Sigmoid colon (tissue), 4 donors: ENCODE results near the gene HEXD.

Source experiments
- CTCF ChIP-seq, 4 experiments: fragments of 450-650 bp in 3 of 4; fragments of 200-600 bp in 1 of 4; IDR thresholded peaks; one replicate each; pipeline ENCODE4 v1.5.1; 2016 to 2019; ENCODE audit warnings: antibody characterized with exemption in 4 of 4, mild to moderate bottlenecking in 3 of 4, moderate library complexity in 2 of 4
- EP300 ChIP-seq, 4 donors: sonication (generic); formaldehyde crosslinking; IDR thresholded peaks; one replicate each; pipeline ENCODE4 v1.6.1; 2017; ENCODE audit warnings: antibody characterized with exemption in 4 of 4
- POLR2A ChIP-seq, 2 donors: fragments of 450-650 bp; IDR thresholded peaks; one replicate each; pipeline ENCODE4 v1.6.1; 2016; ENCODE audit warnings: antibody characterized with exemption in 2 of 2, mild to moderate bottlenecking in 2 of 2, moderate library complexity in 2 of 2

GRCh38 chr17:82465023-82465603, 47.0 kb downstream of the HEXD start:
- TF ChIP-seq EP300 (IDR thresholded peaks at IDR 0.05), result no peak
- no peak for TF ChIP-seq CTCF (IDR thresholded peaks at IDR 0.05)
- no peak for TF ChIP-seq POLR2A (IDR thresholded peaks at IDR 0.05)
